Measurements from ENCODE around the gene PPP2R2C. TPM values are rescaled to one million over a fixed set of nuclear protein-coding genes. Genes with fewer than 3 reads are reported as not detected.

Gene PPP2R2C
- polyA plus RNA-seq, 1 donor (not counting 4 experiments of a cell fraction or from before 2014, with no cell fraction given): 12.3 TPM

GRCh38 chr4:6504900-6505496 lies 32.6 kb upstream of the PPP2R2C start:
- H3K4me1 ChIP-seq (ENCODE audit: control insufficient read depth, extremely low read depth, insufficient read depth, low read length): no peaks in the 10 kb centered on the region
- dilution Hi-C loops (cut with MboI; ENCODE audit: extremely low pct_ligation_motif_present, low sequenced_read_pairs): no loop called here
- no peak overlapping the region for H3K27ac ChIP-seq (ENCODE audit: control insufficient read depth, insufficient read depth, low read length)
- no peak overlapping the region for H3K9ac ChIP-seq (ENCODE audit: control insufficient read depth, extremely low read depth, insufficient read depth, low read length)
- peaks cover 2% of the 10 kb centered on the region for H3K27me3 ChIP-seq (ENCODE audit: control insufficient read depth, extremely low read depth, insufficient read depth, low read length)
- H4K20me1 ChIP-seq (ENCODE audit: control insufficient read depth, extremely low read depth, insufficient read depth, low read length): no peaks in the 10 kb centered on the region
- FAIRE-seq (no peak), DNase-seq (ENCODE audit: low read depth, low spot score) (no peak)
- no peak overlapping the region for H2AFZ ChIP-seq (ENCODE audit: control insufficient read depth, low read length)
- no peak overlapping the region for H3K4me3 ChIP-seq (ENCODE audit: control insufficient read depth in 2 of 3, extremely low read depth in 1 of 3, insufficient read depth in 2 of 3, low read depth in 1 of 3, low read length in 3 of 3)
- no peak for TF ChIP-seq CTCF (optimal IDR thresholded peaks at IDR 0.05 in 1 of 3, IDR thresholded peaks at IDR 0.05 in 1 of 3, conservative IDR thresholded peaks at IDR 0.05 in 1 of 3; ENCODE audit: extremely low read depth in 1 of 3, insufficient read depth in 2 of 3, low read length in 3 of 3)
- no peaks in the 10 kb centered on the region for H3K79me2 ChIP-seq (ENCODE audit: control insufficient read depth, insufficient read depth, low read length)
- peaks cover 2% of the 10 kb centered on the region for H3K9me3 ChIP-seq (ENCODE audit: control insufficient read depth, low read depth, low read length)
- no peaks in the 10 kb centered on the region for H3K9me1 ChIP-seq (ENCODE audit: control insufficient read depth, extremely low read depth, insufficient read depth, low read length)
- no peak overlapping the region for H3K4me2 ChIP-seq (ENCODE audit: control insufficient read depth, extremely low read depth, insufficient read depth, low read depth, low read length)
- no peaks in the 10 kb centered on the region for H3K36me3 ChIP-seq (ENCODE audit: control insufficient read depth in 2 of 2, extremely low read depth in 1 of 2, insufficient read depth in 2 of 2, low read length in 2 of 2)

DNA sequence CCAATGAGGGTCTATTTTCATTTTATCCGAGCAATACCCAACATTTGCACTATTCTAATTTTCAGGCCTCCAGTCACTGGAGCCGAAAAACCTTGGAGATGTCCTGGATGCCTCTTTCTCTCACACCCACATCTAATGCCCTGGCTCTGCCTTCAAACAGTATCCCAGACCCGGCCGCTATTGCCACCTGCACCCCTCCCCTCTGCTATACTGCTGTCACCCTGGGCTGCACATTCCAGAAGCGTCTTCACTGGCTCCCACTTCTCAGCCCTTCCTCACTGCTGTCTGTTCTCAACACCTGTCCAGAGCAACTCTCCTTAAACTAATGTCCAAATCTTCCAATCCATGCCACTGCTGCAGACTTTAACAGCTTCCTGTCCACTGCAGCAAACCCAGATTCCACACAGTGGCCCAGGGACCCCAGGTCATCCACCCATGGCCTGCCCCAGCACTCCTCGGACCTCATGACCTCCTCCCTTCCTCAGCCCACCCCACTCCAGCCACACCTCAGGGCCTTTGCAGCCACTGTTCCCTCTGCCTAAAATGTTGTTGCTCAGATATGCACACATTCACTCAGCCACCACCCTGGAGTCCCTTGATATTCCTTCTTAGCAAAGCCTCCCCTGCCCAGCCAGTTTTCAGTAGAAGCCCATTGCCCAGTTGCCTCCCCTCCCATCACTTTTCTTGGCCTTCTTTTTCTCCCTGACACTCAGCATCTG lies 30.5 kb upstream of the PPP2R2C start:
- no peak overlapping the region for H3K9ac ChIP-seq (ENCODE audit: control insufficient read depth, extremely low read depth, insufficient read depth, low read length)
- no peaks in the 10 kb centered on the region for H3K36me3 ChIP-seq (ENCODE audit: control insufficient read depth in 2 of 2, extremely low read depth in 1 of 2, insufficient read depth in 2 of 2, low read length in 2 of 2)
- dilution Hi-C loops (cut with MboI; ENCODE audit: extremely low pct_ligation_motif_present, low sequenced_read_pairs): no loop called here
- DNase-seq (ENCODE audit: low read depth, low spot score) (no peak), FAIRE-seq (no peak)
- no peak overlapping the region for H3K4me3 ChIP-seq (ENCODE audit: control insufficient read depth in 2 of 3, extremely low read depth in 1 of 3, insufficient read depth in 2 of 3, low read depth in 1 of 3, low read length in 3 of 3)
- H3K9me1 ChIP-seq (ENCODE audit: control insufficient read depth, extremely low read depth, insufficient read depth, low read length): no peaks in the 10 kb centered on the region
- H3K27me3 ChIP-seq (ENCODE audit: control insufficient read depth, extremely low read depth, insufficient read depth, low read length): peaks cover 2% of the 10 kb centered on the region
- H3K9me3 ChIP-seq (ENCODE audit: control insufficient read depth, low read depth, low read length): peaks cover 2% of the 10 kb centered on the region
- no peaks in the 10 kb centered on the region for H3K79me2 ChIP-seq (ENCODE audit: control insufficient read depth, insufficient read depth, low read length)
- H3K27ac ChIP-seq (ENCODE audit: control insufficient read depth, insufficient read depth, low read length): no peak overlapping the region
- no peaks in the 10 kb centered on the region for H3K4me1 ChIP-seq (ENCODE audit: control insufficient read depth, extremely low read depth, insufficient read depth, low read length)
- TF ChIP-seq EZH2 (IDR thresholded peaks at IDR 0.05; ENCODE audit: low read length) (no peak), CTCF (optimal IDR thresholded peaks at IDR 0.05 in 1 of 3, IDR thresholded peaks at IDR 0.05 in 1 of 3, conservative IDR thresholded peaks at IDR 0.05 in 1 of 3; ENCODE audit: extremely low read depth in 1 of 3, insufficient read depth in 2 of 3, low read length in 3 of 3) (no peak)
- H2AFZ ChIP-seq (ENCODE audit: control insufficient read depth, low read length): no peak overlapping the region
- H4K20me1 ChIP-seq (ENCODE audit: control insufficient read depth, extremely low read depth, insufficient read depth, low read length): no peaks in the 10 kb centered on the region
- H3K4me2 ChIP-seq (ENCODE audit: control insufficient read depth, extremely low read depth, insufficient read depth, low read depth, low read length): no peak overlapping the region
